CD4-positive, alpha-beta T cell treated with Interferon gamma for 1 hour (primary cell): ENCODE results near the gene SEC61A1.

ENCODE experiments used
- DNase-seq: peaks from one replicate; pipeline ENCODE4 v3.0.0-alpha.2; 2020

The SEC61A1 gene

DNA sequence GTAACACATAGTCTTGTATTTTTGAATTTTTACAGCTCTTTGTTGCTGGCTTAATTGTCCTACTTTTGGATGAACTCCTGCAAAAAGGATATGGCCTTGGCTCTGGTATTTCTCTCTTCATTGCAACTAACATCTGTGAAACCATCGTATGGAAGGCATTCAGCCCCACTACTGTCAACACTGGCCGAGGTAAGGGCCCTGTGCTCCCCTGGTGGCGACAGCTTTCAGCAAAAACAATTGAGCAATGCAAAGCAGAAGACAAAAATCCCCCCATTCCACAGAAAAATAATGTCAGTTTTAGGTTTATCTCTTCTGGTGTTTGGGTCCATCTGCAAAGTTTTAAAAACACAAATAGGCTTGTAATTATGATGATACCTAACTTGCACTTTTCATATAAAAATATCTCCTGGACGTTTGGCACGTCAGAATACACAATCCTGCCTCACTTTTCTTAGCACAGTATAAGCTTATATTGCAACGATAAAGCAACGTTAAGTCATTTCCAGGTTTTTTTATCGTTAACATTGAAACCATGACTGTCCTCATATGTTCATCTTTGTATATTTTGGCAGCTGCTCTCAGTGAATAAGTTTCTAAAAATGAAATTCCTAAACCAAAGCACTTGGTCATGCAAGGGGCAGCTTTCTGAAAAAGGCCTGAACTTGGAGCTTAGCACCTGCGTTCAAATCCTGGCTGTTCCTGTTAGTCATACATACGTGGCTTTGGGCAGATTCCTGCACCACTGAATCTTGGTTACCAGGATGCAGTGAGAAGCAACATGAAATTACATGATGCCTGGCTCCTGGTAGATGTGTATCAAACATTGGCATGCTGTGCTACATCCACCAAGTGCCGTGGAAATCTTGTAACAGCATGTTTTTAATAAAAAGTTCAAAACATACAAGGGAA lies 8.5 kb downstream of the SEC61A1 start:
- DNase-seq = no peak

DNA sequence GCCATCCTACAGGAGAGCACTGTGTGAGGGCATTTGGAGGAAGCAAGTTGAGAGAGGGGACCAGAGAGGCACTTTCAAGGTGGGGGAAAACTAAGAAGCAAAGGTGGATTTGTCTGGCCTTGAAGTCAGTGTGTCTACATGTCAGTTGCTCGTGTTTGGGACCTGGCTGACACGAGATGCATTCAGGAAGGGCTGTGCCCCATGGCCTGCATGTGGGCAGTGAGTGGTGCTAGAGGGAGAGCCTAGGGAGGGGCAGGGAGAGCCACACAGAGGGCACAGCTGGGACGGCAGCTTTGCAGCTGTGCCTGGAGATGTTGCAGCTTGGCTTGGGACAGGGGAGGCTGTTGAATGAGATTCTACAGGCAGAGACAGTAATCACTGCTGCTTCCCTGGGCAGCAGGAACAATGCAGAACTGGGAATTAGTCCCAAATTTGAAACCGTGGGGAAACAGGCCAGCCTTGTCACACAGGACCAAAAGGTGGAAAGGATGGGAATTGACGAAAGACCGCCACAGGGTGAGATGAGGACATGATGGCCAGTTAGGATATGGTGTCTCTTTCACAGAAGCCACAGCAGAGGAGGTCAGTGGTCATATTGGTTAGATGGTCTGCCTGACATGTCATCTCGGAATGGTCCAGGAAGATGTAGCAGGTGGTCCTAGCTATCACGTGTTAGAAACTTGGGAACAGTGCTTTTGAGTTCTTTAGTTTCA lies 10.0 kb downstream of the SEC61A1 start:
- DNase-seq = no peak

DNA sequence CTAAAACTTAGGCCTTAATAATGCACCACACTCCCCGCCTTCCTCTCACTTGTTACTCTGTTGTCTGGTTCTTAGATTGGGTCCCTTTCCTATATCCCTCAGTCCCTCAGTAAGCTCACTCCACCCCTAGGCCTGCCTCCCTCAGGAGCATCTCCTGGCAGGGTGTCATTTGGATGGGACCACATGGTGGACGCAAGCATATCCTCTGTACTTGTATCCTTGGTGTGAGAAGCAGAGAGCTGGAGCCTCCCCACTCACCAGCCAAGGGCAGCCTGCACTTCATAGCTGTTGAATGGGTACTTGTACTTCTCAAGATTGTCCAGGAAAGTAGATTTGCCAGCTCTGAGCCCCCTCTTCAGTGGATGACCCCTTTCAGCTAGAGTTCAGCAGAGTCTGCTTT lies 11.6 kb downstream of the SEC61A1 start:
- no peak for DNase-seq

DNA sequence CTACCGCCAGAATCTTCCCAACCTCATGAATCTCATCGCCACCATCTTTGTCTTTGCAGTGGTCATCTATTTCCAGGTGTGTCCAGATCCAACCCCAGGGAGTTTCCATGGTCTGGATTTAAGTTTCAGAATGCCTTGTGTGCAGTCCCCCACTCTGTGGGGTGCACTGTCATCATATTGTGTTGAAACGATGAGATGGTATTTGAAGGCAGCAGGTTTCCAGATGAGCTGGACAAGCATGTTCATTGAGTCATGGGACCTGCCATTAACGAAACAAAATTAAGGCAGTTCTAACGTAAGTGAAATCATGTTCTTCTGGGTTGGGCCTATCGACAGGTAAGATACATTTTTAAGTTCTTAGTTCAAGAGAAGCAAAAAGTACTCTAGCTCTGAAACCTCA lies 12.7 kb downstream of the SEC61A1 start:
- no peak for DNase-seq

DNA sequence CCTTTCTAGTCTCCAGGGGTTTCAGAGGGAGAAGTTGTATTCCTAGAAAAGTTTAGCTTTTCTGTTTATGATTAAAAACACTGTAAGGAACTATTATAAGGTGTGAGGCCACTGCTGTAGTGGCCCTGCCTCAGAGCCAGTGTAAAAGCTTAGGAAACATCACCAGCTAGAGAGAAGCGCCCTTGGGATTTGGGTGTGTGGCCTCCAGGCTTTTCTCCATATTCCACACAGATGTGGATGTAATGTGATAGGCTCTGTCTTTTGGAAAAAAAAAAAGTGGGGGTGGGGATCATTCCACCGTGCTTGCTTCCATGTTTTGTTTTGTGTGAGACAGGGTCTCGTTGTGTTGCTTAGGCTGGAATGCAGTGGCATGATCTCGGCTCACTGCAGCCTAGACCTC lies 13.9 kb downstream of the SEC61A1 start:
- DNase-seq = no peak

DNA sequence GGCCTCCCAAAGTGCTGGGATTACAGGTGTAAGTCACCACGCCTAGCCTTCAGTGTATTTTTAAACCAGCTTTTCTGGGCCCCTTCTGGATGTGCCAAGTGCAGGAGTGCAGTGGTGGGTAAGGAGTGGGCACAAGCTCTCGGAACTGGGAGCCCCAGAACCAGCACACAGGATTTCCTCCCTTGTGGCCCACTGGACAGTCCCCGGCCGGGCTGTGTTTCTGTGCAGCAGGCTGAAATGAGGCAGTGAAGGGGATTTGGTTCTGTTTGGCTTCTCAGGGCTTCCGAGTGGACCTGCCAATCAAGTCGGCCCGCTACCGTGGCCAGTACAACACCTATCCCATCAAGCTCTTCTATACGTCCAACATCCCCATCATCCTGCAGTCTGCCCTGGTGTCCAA lies 14.4 kb downstream of the SEC61A1 start:
- no peak for DNase-seq

DNA sequence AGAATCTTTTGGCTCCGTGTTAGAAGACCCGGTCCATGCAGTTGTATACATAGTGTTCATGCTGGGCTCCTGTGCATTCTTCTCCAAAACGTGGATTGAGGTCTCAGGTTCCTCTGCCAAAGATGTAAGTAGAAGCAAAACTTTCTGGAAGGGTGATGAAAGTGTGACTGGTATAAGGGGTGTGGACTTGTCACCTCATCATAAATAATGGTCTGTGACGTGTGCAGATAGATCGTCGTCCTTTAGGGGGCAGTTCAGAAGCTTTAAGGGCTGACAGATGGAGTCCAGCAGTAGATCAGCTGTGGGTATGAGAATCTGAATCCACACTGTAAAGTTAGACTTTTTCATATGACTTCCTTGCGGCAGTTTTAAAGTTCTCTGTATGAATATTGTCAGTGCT lies 15.3 kb downstream of the SEC61A1 start:
- DNase-seq = no peak

DNA sequence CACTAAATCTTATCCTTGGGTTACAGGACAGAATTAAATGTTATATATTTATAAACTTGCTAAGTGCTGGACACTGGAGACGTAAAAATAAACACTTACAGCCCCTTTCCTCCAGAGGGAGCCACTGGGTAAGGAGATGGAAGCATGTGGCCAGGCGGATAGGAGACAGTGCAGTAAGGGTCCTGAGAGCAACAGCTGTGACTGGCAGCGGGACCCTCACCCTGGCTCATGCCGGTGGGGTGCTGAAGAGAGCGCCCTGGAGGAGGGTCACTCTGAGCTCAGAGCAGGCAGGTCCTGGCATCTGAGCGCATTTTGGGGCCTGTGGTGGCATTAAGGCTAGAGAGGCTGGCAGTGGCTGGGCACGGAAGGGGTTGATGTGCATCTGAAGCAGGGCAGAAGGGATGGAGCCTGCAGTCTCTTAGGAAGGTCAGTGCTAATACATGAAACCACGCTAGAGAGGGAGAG lies 16.0 kb downstream of the SEC61A1 start:
- DNase-seq = peak; percentile 24

DNA sequence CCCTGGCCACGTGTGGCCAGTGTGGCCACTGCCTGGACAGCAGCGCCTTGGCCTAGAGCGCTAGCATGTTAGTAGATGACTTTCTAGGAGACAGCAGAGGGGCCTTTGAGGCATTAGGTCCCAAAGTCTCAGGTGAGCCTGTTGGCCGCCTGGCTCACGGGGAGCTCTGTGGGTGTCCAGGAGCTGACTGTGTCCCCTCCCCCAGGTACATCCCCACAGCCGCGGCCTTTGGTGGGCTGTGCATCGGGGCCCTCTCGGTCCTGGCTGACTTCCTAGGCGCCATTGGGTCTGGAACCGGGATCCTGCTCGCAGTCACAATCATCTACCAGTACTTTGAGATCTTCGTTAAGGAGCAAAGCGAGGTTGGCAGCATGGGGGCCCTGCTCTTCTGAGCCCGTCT lies 17.0 kb downstream of the SEC61A1 start:
- no peak for DNase-seq

DNA sequence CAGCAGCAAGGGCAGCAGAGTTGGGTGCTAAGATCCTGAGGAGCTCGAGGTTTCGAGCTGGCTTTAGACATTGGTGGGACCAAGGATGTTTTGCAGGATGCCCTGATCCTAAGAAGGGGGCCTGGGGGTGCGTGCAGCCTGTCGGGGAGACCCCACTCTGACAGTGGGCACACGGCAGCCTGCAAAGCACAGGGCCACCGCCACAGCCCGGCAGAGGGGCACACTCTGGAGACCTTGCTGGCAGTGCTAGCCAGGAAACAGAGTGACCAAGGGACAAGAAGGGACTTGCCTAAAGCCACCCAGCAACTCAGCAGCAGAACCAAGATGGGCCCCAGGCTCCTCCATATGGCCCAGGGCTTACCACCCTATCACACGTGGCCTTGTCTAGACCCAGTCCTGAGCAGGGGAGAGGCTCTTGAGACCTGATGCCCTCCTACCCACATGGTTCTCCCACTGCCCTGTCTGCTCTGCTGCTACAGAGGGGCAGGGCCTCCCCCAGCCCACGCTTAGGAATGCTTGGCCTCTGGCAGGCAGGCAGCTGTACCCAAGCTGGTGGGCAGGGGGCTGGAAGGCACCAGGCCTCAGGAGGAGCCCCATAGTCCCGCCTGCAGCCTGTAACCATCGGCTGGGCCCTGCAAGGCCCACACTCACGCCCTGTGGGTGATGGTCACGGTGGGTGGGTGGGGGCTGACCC lies 18.8 kb downstream of the SEC61A1 start:
- no peak for DNase-seq

DNA sequence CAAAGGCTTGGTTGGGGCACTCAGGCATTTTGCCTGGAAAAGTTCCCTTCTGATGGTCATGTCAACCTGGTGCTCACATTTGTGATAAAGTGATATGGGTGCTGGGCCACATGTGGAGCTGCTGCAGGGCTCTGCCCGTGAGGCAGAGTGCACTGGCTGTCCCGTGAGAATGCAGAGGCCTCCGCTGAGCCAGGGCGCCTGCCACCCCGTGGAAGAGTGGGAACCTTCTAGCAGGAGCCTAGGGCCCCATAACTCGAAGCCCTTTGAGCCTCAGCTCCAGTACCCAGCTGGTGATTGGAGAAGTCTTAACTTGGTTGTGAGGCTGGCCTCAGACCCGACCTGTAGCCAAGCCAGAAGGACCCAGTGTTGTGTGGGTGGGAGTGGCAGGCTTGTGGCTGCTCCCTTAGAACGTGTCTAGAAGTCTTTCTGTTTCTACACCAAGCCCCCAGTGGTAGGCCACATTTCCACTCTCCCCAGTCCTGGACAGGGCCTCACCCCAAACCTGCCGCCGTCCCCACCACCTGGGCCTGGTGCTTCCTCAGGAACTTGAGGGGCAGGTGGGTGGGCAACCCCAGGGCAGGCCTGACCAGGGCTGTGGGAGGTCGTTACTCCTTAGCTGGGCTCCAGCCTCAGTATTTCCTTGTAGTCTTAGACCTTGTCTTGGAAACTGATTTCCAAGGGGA lies 19.7 kb downstream of the SEC61A1 start:
- DNase-seq = no peak

DNA sequence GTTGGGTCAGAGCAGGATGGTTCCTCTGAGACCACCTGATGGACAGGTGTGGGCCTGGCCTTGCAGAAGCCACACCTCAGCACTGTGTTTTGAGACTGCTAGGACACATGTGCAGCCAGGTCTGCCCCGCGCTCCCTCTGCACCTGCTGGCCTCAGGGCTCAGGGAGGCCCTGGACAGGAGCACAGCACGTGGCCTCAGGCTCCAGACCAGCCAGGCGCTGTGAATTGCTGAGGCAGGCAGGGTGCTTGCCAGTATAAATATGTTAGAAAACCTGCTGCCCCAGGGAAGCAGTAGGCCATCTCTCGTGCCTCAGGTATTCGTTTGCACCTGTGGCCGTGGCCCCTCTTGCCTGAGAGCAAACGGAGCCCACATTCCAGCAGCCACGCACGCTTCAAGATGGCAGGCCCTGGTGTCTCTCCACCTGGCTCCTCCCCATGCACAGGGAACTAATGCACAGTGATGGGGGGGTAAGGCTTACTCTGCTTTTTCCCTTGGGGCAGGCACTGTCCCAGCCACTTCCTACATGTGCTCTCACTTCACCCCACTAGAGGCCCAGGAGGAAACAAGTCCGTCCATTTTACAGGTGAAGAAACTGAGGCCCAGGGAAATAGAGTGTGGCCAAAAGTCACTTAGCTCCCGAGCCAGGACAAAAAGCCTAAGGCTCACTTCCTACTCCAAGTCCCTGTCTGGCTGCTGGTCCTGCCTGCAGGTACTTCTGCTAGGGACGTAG lies 20.4 kb downstream of the SEC61A1 start:
- no peak for DNase-seq

DNA sequence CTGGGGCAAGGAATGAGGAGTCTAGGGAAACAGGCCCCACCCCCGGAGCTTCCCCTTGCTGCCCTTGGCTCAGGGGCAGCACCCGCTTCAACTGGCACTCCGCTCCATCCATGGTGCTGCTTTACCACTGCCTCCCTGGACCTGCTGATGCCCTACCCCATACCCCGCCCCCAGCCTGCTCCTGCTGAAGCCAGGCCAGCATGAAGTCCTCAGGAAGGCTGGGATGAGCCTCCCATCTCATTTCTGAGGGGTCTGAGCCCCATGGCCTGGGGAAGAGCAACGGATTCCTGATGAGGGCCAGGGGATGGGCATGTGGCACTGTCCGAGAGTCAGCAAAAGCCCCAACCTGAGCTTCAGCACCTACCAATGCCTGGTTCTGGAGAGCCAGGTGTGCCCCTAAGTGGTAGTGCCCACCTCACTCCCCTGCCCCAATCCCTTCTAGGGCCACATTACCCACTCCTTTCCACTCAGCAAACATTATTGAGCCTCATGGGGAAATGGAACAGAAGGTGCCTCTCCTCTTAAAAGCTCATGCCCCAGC lies 21.0 kb downstream of the SEC61A1 start:
- no peak for DNase-seq

DNA sequence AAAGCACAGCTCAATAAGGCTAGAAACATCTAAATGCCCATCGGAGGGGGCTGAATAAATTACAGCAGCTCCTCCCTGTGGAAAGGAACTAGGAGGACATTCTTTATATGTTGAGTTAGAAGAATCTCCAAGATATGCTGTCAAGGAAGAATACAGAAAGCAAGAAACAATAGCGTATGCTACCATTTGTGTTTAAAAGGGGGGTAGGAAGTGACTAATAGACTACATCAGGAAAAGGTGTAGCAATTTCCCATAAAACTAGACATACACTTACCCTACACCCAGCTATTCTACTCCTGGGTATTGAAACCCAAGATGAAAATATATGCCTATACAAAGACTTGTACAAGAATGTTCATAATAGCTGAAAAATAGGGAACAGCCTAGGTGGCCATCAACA lies 21.6 kb downstream of the SEC61A1 start:
- DNase-seq = no peak

DNA sequence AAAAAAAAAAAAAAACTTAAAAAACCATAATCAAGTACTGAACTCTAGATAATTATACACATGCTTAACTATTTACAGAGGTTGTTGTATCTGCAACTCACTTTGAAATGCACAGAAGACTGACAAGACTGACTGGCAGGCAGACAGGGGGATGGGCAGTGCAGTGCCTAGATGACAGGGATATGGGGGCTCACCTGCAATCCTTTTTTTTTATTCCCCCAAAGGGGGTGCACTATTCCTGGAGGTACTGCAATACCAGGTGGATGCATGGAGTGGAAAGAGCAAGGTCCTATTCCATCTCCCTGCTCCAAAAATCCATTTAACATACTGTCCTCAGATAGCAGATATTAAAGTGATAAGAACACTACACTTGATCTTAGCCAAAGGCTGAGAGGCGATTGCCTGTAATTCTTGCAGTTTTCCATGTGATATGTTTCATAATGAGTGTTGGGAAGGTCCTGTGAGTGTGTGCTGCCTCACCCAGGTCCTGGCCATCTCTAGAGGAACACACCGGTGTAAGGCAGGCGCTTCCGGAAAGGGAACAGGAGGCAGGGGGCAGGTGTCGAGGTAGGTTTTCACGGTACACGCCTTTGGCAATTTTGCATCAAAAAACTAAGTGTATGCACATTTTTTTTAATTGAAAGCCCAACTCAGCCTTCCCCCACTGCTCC lies 22.7 kb downstream of the SEC61A1 start:
- no peak for DNase-seq

DNA sequence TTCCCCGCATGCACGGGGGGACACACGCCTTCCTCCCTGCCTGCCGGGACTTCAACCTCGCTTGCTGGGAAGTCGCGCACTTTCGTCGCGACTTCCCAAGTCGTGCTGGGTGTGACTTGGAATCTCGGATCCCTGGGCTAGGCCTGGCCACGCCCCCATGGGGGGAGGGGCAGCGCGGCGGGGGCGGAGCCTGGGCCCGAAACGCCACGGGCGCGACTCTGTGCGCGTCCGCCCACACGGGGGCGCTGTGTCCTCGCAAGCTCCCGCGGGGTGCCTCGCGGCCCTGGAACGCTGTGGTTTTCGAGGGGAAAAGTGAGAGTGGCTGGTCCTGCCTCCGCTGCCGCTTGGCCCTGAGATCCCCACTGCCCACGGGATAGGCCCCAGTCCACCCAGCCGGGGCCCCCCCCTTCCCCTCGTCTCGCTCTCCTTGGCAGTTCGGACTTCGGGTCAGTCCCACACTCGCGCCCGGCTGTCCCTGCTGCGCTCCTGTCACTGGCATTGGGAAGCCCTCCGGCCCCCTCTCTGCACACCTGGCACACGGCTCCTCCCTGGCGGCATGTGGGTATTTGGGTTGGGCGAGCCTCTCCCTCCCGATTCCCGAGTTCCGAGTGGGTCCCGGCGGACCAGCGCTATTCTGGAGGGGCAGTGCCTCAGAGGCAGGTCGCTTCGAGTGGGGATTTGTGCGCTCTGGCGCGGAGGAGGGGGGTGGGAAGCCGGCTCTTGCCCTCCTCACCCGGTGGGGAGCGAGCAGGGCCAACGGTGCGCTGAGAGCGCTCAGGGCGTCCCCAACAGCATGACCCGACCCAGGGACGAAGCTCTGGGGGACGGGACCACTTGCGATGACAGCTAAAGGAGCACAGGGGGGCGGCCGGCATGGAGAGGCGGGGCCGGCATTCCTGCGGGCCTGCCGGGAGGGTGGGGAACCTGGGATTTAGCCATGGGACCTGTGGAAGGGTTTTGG lies 23.6 kb downstream of the SEC61A1 start:
- DNase-seq = peak; percentile 77

DNA sequence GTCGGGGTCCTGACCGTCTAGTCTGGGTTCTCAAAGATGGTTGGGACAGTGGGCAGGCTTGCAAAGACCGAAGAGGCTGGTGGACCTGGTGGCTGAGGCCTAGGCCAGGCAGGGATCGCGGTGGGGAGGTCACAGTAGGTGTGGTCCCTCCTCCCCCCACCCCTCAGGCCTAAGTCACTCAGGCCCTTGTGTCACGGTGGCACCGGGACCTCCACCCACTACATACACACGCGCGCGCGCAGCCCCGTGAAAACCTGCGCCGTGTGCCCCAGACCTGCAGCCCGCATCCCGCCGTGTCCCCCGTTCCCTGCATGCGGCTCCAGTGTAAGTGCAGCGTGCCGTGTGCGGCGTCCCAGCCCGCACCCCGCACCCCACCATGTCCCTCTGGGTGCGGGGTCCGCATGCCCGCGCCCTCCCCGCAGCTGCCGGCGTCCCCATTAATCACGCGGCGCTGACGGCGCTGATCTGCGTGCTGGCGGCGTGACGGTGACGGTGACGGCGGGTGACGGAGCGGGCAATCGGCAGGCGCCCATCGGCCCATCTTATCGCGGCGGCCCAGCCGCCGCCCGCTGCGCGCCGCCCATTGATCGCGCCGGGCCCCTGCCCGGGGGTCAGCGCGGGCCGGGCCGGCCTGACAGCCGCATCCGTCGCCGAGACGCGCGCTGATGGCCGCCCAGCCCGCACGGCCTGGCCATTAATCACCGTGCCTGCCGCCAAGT lies 24.4 kb downstream of the SEC61A1 start:
- DNase-seq = peak; percentile 37

DNA sequence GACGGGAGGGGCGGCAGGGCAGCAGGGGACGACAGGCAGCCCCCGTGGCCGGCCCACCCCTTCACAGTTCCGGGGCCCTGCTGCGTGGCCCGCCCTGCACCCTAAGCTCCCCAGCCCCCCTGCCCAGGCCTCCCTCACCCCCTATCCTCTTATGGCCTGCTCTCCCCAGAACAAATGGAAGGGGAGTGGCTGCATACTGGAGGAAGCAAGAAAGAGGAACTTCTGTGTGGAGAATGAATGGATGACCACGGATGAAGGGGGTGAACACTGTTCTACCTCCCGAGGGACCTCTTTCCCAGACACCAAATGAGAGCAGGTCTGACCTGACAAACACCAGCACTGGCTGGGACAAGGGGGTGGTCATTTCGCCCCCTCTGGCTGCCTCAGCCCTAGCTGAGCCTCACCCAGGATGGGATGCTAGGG lies 25.0 kb downstream of the SEC61A1 start:
- no peak for DNase-seq

DNA sequence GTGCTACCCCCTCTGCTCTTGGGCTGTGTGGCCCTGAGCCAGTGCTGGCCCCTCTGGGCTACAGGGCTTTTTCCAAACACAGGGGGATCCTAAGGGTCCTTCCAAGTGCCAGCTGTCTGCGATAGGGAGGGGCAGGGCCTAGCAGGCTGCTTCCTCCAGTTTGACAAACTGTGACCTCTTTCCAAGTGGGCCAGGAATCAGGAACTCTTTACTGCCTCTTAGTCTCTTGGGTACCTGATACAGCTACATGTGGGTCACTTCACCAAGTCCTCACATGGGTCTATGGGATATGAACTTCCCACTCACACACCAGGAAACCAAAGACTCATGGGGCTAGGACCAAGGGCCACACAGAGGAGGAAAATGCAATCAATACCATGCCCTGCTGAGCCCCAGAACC lies 25.4 kb downstream of the SEC61A1 start:
- DNase-seq = no peak
